GM12878 (cell line): ENCODE measurements around the gene PITPNC1.

Experiments used
- ATF3 ChIP-seq: IDR thresholded peaks from 2 replicates; pipeline ENCODE4 v1.6.1; 2011; ENCODE audit warnings: low read depth, mild to moderate bottlenecking, low read length, moderate library complexity, borderline replicate concordance; ENCODE audit errors: extremely low read depth
- CTCF ChIP-seq, 3 experiments: IDR thresholded peaks in 2 of 3; conservative IDR thresholded peaks in 1 of 3; 2 replicates each; pipeline ENCODE4 v1.5.1; 2011; ENCODE audit warnings: low read depth in 3 of 3, low read length in 3 of 3, mild to moderate bottlenecking in 3 of 3, control low read depth in 2 of 3, moderate library complexity in 2 of 3, inconsistent platforms in 1 of 3, mixed read lengths in 1 of 3; ENCODE audit not compliant: control insufficient read depth in 2 of 3, insufficient read depth in 1 of 3; ENCODE audit errors: extremely low read depth in 1 of 3
- CUX1 ChIP-seq: IDR thresholded peaks from 2 replicates; pipeline ENCODE4 v1.6.1; 2012; ENCODE audit warnings: improper control_type of control experiment, low read depth, low read length; ENCODE audit not compliant: insufficient replicate concordance
- EP300 ChIP-seq, 2 experiments: fragments of 150-350 bp in 1 of 2; IDR thresholded peaks; 2 replicates each; pipeline ENCODE4 v1.6.1; 2011 to 2012; ENCODE audit warnings: low read depth in 2 of 2, low read length in 2 of 2, borderline replicate concordance in 1 of 2, improper control_type of control experiment in 1 of 2, inconsistent platforms in 1 of 2; ENCODE audit not compliant: control insufficient read depth in 1 of 2
- ESRRA ChIP-seq: IDR thresholded peaks from 2 replicates; pipeline ENCODE4 v1.6.1; 2012; ENCODE audit warnings: mild to moderate bottlenecking, low read length, improper control_type of control experiment
- HCFC1 ChIP-seq: fragments of 150-350 bp; IDR thresholded peaks from 2 replicates; pipeline ENCODE4 v1.6.1; 2014; ENCODE audit warnings: low read length
- MAX ChIP-seq: IDR thresholded peaks from 2 replicates; pipeline ENCODE4 v1.6.1; 2012; ENCODE audit warnings: low read depth, low read length, improper control_type of control experiment
- MEF2A ChIP-seq: IDR thresholded peaks from 2 replicates; pipeline ENCODE4 v1.6.1; 2011; ENCODE audit warnings: low read depth, mild to moderate bottlenecking, low read length, moderate library complexity; ENCODE audit not compliant: insufficient read depth
- MTA2 ChIP-seq: fragments of 450-650 bp; IDR thresholded peaks from 2 replicates; pipeline ENCODE4 v1.6.1; 2016; ENCODE audit warnings: low read depth, mild to moderate bottlenecking, moderate library complexity
- POLR2A ChIP-seq: IDR thresholded peaks from 2 replicates; pipeline ENCODE4 v1.6.1; 2011; ENCODE audit warnings: low read depth, mild to moderate bottlenecking, low read length
- RFX5 ChIP-seq: IDR thresholded peaks from 2 replicates; pipeline ENCODE4 v1.6.1; 2011; ENCODE audit warnings: low read depth, low read length, improper control_type of control experiment
- SKIL ChIP-seq: fragments of 450-650 bp; IDR thresholded peaks from 2 replicates; pipeline ENCODE4 v1.6.1; 2017; ENCODE audit warnings: mild to moderate bottlenecking, low read depth, inconsistent platforms; ENCODE audit not compliant: poor library complexity, severe bottlenecking
- USF1 ChIP-seq: IDR thresholded peaks from 2 replicates; pipeline ENCODE4 v1.6.1; 2011; ENCODE audit warnings: borderline replicate concordance, low read depth, mild to moderate bottlenecking, moderate library complexity, mixed read lengths, low read length; ENCODE audit not compliant: insufficient read depth; ENCODE audit errors: extremely low read length
- ZNF592 ChIP-seq: fragments of 450-650 bp; IDR thresholded peaks from 2 replicates; pipeline ENCODE4 v1.6.1; 2017; ENCODE audit warnings: mild to moderate bottlenecking, moderate library complexity

- no peak for TF ChIP-seq POLR2A
- TF ChIP-seq CUX1, result no peak
- no peak for TF ChIP-seq USF1
- TF ChIP-seq SKIL, result no peak
- no peak for TF ChIP-seq HCFC1
- TF ChIP-seq RFX5, result no peak
- no peak for TF ChIP-seq ZNF592
- no peak for TF ChIP-seq CTCF (IDR thresholded peaks at IDR 0.05 in 2 of 3, conservative IDR thresholded peaks at IDR 0.05 in 1 of 3; ENCODE audit: control insufficient read depth in 2 of 3, extremely low read depth in 1 of 3, insufficient read depth in 1 of 3, low read depth in 3 of 3, low read length in 3 of 3)
- no peak for TF ChIP-seq MEF2A
- TF ChIP-seq EP300 (IDR thresholded peaks at IDR 0.05; ENCODE audit: borderline replicate concordance in 1 of 2, control insufficient read depth in 1 of 2, low read depth in 2 of 2, low read length in 2 of 2), result no peak
- no peak for TF ChIP-seq MAX
- no peak for TF ChIP-seq ESRRA
- TF ChIP-seq ATF3, result no peak
- TF ChIP-seq MTA2, result no peak
Observed at GRCh38 chr17:67696853-67697498, 319.9 kb downstream of the PITPNC1 start.
